KOPT-K1 (cell line): Measurements from ENCODE around the gene HSPA4.

Source experiments
- H3K27ac ChIP-seq: fragments of 200-600 bp; sonication (generic); 2 replicates; pipeline ENCODE4 v1.5.1; 2016; ENCODE audit warnings: antibody characterized with exemption, mild to moderate bottlenecking, low read depth, low read length; ENCODE audit not compliant: poor library complexity, severe bottlenecking
- H3K36me3 ChIP-seq: fragments of 200-600 bp; sonication (generic); 2 replicates; pipeline ENCODE4 v1.5.1; 2017; ENCODE audit warnings: antibody characterized with exemption, mild to moderate bottlenecking, low read length, moderate library complexity; ENCODE audit not compliant: insufficient read depth
- H3K9me3 ChIP-seq: fragments of 200-600 bp; sonication (generic); 2 replicates; pipeline ENCODE4 v1.5.1; 2017; ENCODE audit warnings: antibody characterized with exemption, low read length, mild to moderate bottlenecking; ENCODE audit not compliant: insufficient read depth, poor library complexity, severe bottlenecking

Gene HSPA4

GRCh38 chr5:133108481-133108921 lies 56.7 kb downstream of the HSPA4 start:
- Histone ChIP-seq H3K27ac (no peak overlapping the region), H3K9me3 (no peaks in the 10 kb centered on the region), H3K36me3 (peaks cover 35% of the 10 kb centered on the region)

- H3K36me3 ChIP-seq, result peaks cover 21% of the 10 kb centered on the region
- no peaks in the 10 kb centered on the region for H3K9me3 ChIP-seq
- H3K27ac ChIP-seq, result no peak overlapping the region
Observed at GRCh38 chr5:133109655-133110483, 58.1 kb downstream of the HSPA4 start.

- no peaks in the 10 kb centered on the region for H3K9me3 ChIP-seq
- H3K27ac ChIP-seq, result no peak overlapping the region
- H3K36me3 ChIP-seq, result peaks cover 13% of the 10 kb centered on the region
Observed at GRCh38 chr5:133110709-133111108, 58.9 kb downstream of the HSPA4 start.

DNA sequence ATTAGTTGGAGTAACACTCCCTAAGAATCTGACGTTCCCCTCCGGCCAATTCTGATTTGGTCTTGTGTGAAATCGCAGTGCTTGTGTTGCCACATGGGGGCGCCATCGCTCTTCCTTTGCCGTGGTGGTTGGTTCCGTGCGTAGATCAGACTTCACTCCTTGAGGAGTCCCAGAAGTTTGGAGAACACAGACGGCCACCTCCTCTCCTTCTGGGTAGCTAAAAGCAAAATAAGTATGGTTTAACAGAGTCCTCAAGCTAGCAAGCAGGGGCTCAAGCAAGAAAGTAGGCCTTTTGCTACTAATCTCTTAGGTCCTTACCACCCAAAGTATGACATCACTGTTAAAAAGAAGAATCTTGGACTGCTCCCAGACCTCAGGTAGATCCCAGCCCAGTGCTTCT lies 59.5 kb downstream of the HSPA4 start:
- Histone ChIP-seq H3K9me3 (no peaks in the 10 kb centered on the region), H3K27ac (no peak overlapping the region), H3K36me3 (peaks cover 7% of the 10 kb centered on the region)

GRCh38 chr5:133112026-133112660 lies 60.3 kb downstream of the HSPA4 start:
- Histone ChIP-seq H3K9me3 (no peaks in the 10 kb centered on the region), H3K27ac (no peak overlapping the region), H3K36me3 (no peaks in the 10 kb centered on the region)

DNA sequence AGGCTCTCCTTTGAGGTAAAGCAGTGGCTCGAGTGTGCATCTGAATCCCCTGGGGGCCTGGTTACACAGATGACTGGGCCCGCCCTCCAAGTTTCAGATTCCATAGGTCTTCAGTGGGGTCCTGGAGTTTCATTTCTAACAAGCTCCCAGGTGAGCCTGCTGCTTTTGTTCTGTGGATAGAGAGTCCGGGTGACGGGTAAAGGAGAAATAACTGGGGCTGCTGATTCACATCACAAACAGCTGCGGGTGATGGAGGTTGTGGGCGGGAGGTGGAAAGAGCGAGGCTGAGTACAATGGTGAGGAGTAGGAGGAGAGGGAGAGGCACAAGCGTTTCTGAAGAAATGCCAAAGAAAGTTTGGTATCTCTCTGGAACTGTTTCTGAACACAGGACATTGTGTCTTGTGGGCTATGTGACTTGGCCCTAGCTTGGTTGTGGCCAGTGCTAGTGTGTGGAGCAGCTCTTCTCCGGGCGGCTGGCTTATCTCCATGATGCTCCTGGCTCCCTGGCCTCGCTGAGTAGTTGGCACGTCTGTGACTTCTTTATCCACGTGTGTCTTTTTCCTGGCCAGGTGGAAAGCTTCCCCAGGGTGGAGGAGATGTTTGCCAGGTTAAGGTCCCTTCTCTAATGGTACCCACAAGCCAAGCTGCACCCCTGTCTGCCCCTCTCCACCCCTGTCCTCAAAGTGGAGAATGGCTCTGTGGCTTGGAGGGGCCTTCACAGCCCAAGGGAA lies 61.7 kb downstream of the HSPA4 start:
- Histone ChIP-seq H3K9me3 (no peaks in the 10 kb centered on the region), H3K36me3 (no peaks in the 10 kb centered on the region), H3K27ac (no peak overlapping the region)

DNA sequence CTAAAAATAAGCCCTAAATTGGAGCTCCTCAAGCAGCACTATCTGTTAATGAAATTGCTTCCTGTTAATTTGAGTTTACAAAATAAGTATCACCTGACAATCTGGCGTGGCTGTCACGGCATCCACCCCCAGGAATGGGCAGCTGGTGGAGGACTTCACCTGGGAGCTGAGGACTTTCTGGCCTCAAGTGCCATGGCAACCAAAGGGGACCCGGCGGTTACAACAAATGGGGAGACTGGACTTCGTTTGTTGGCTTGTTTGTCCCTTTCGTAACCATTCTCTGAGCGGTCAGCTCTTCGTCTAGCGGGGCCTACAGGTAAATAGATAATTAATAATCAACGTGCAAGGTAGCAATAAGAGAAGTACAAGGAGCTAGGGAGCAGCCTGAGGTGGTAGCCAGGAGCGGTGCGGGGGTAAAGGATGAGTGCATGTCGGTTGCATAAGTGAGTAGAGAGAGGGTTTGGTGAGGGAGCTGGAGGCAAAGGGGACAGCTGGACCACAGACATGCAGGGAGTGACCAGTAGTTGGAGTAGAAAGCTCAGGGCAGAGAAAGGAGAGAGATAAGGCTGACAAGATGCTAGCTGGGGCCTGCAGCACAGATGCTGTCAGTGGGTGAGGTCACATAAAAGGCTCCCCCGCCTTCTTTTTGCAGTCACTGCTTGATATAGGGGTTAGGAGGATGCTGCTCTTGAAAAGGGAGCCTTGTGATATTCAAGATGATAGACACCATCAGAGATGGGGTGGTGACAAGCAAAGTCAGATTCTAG lies 62.5 kb downstream of the HSPA4 start:
- Histone ChIP-seq H3K27ac (no peak overlapping the region), H3K9me3 (no peaks in the 10 kb centered on the region), H3K36me3 (no peaks in the 10 kb centered on the region)

DNA sequence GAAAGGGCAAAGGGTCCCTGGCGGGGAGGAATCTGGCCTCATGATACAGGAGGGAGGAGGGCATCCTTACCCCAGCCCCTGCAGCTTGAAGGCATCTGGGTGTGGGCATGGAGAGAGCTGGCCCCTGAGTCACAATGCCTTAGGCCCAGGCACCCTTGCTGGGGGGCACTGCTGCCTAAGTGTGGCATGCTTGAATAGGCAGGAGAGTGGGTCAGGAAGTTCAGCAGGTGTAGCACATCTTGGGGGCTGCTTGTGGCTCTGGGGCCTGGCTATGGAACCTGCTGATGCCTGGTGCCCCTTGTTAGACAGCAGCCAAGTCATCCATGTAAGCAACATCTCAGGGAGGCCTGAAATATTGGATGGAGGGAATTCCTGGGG lies 63.1 kb downstream of the HSPA4 start:
- Histone ChIP-seq H3K36me3 (no peaks in the 10 kb centered on the region), H3K27ac (no peak overlapping the region), H3K9me3 (no peaks in the 10 kb centered on the region)

- Histone ChIP-seq H3K9me3 (no peaks in the 10 kb centered on the region), H3K36me3 (no peaks in the 10 kb centered on the region), H3K27ac (no peak overlapping the region)
Observed at GRCh38 chr5:133116601-133117000, 64.8 kb downstream of the HSPA4 start.

- Histone ChIP-seq H3K36me3 (no peaks in the 10 kb centered on the region), H3K9me3 (no peaks in the 10 kb centered on the region), H3K27ac (no peak overlapping the region)
Observed at GRCh38 chr5:133117166-133117911, 65.5 kb downstream of the HSPA4 start.

DNA sequence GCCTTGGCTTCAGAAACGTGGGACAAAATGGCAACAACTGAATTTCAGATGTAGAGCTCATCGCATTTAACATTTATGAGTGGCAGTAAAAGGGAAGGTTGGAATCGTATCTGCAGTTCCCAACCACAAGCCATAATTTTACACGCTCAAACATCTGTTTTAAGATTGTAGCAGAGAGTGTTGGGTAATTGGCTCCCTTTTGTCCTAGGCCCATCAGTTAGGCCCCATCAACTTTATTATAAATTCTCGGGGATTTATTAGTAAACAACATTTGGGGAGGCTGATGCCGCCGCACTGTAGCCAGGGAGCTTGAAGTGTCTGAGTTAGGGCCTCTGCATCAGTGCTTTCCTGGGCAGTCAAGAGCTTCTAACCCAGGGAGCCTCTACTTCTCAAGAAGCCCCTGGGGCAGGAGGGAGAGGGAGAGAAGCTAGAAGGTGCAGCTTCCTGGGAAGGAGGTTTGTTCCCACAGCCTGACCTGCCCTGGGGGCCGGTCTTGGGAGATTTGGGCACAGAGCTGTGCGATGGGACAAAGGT lies 66.2 kb downstream of the HSPA4 start:
- Histone ChIP-seq H3K9me3 (no peaks in the 10 kb centered on the region), H3K27ac (no peak overlapping the region), H3K36me3 (no peaks in the 10 kb centered on the region)

DNA sequence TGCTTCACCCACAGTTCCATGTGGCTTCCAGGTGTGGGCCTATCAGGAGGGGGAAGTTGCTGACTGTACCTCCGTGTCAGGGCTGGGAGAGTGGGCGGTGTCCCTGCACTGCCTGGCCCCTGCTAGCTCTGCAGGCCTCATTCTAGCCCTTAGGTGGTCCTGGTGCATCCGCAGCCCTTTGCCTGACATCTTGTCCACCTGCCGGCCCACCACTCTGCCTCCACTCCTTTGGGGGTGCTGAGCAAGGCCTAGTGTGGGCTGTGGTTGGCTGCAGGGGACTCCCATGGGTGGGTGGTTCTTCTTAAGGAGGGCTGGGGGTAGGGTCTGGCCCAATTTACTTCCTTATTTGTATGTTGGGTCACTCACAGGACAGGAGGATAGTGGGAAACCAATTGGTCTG lies 66.9 kb downstream of the HSPA4 start:
- H3K9me3 ChIP-seq, result no peaks in the 10 kb centered on the region
- no peaks in the 10 kb centered on the region for H3K36me3 ChIP-seq
- H3K27ac ChIP-seq, result no peak overlapping the region

DNA sequence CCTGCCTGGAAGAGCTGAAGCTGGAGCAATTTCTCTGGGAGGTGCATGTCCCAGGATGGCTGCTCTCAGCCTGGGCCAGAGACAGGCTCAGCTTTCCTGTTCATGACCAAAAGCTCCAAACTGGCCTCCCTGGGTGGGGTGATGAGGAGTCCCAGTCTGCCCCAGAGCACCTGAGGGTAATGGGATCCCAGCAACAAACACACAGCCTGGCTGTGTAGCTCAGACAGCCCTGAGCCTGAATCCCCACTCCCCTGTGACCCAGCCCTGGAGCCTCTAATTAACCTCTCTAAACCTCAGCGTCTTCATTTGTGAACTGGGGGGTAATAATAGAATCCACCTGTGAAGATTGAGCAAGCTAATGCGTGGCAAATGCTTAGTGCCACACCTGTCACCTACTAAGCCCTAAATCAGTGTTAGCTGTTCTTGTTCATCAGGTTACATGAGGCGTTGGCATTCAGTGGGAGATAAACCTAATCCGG lies 67.5 kb downstream of the HSPA4 start:
- H3K36me3 ChIP-seq, result no peaks in the 10 kb centered on the region
- no peaks in the 10 kb centered on the region for H3K9me3 ChIP-seq
- H3K27ac ChIP-seq, result no peak overlapping the region

GRCh38 chr5:133120156-133120750 lies 68.4 kb downstream of the HSPA4 start:
- Histone ChIP-seq H3K36me3 (no peaks in the 10 kb centered on the region), H3K9me3 (no peaks in the 10 kb centered on the region), H3K27ac (no peak overlapping the region)
